ENCODE measurements around the gene ZNF205. TPM values are rescaled to one million over a fixed set of nuclear protein-coding genes. Genes with fewer than 3 reads are reported as not detected.
A peak's percentile ranks its signal among the peaks of the same experiment; 100 is the strongest.

The ZNF205 gene
- total and polyA plus RNA-seq, 9 of the 15 experiments (the other 6 are each of a cell fraction or from before 2014, with no cell fraction given) = 2.4 to 11.8 (median 5.1) TPM; not detected in 2

DNA sequence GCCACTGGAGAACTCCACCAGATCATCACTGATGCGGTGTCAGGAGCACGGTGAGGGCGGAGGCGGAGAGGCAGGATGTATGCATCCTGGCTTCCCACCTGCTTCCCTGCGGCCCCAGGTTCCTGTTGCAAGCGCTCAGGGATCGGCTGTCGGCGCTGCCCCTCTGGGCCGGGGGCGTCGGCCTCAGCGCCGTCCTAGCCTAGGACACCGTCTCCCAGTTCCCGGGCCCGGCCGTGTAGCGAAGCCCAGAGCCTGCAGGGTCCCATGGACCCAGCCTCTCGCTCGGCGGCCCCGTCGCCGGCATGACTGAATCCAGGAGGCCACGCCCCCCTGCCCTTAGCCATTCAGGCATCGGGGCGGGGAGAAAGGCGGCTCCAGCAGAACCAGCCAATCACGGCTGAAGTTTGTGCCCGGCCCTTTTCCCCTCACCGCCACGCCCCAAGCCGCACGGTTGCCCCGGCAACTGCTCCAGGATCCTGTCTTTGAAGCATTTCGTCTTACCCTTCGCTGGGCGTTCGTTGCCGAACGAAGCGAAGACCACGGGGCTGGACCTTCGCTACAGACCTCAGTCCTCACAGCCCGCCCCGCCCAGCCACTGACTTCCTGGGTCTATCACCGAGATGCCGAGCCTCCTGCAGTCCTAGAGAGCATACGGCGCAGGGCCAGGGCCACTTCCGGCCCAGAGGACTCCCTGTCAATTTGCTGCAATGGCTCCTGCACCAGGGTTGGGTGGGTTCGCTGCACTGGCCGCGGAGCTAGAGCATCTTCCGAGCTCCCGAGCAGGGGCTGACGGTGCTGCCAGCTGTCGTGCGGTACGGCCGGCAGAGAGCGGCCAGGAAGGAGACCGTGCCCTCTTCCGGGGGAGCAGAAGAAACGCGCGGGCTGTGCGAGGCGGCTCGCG lies 11.8 kb downstream of the ZNF205 start (continued):
- peak; percentile 93 for TF ChIP-seq ELF2 (CRISPR knock-in tag; IDR thresholded peaks at IDR 0.05)
- TF ChIP-seq, protein P1, sequence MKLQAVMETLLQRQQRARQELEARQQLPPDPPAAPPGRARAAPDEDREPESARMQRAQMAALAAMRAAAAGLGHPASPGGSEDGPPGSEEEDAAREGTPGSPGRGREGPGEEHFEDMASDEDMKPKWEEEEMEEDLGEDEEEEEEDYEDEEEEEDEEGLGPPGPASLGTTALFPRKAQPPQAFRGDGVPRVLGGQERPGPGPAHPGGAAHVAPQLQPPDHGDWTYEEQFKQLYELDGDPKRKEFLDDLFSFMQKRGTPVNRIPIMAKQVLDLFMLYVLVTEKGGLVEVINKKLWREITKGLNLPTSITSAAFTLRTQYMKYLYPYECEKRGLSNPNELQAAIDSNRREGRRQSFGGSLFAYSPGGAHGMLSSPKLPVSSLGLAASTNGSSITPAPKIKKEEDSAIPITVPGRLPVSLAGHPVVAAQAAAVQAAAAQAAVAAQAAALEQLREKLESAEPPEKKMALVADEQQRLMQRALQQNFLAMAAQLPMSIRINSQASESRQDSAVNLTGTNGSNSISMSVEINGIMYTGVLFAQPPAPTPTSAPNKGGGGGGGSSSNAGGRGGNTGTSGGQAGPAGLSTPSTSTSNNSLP (IDR thresholded peaks at IDR 0.05; ENCODE audit: borderline replicate concordance, low read depth, low read length) = no peak
- TF ChIP-seq POLR2H (tag; IDR thresholded peaks at IDR 0.05; ENCODE audit: low read depth) = no peak
- TF ChIP-seq GABPA (tag; conservative IDR thresholded peaks at IDR 0.05; ENCODE audit: low read depth) = peak; percentile 94
- no peak for TF ChIP-seq SRSF3 (IDR thresholded peaks at IDR 0.05; ENCODE audit: insufficient read depth, low read length)
- TF ChIP-seq, protein P2, sequence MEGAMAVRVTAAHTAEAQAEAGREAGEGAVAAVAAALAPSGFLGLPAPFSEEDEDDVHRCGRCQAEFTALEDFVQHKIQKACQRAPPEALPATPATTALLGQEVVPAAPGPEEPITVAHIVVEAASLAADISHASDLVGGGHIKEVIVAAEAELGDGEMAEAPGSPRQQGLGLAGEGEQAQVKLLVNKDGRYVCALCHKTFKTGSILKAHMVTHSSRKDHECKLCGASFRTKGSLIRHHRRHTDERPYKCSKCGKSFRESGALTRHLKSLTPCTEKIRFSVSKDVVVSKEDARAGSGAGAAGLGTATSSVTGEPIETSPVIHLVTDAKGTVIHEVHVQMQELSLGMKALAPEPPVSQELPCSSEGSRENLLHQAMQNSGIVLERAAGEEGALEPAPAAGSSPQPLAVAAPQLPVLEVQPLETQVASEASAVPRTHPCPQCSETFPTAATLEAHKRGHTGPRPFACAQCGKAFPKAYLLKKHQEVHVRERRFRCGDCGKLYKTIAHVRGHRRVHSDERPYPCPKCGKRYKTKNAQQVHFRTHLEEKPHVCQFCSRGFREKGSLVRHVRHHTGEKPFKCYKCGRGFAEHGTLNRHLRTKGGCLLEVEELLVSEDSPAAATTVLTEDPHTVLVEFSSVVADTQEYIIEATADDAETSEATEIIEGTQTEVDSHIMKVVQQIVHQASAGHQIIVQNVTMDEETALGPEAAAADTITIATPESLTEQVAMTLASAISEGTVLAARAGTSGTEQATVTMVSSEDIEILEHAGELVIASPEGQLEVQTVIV (CRISPR knock-in tag; IDR thresholded peaks at IDR 0.05; ENCODE audit: borderline replicate concordance) = no peak
- TF ChIP-seq, protein P3, sequence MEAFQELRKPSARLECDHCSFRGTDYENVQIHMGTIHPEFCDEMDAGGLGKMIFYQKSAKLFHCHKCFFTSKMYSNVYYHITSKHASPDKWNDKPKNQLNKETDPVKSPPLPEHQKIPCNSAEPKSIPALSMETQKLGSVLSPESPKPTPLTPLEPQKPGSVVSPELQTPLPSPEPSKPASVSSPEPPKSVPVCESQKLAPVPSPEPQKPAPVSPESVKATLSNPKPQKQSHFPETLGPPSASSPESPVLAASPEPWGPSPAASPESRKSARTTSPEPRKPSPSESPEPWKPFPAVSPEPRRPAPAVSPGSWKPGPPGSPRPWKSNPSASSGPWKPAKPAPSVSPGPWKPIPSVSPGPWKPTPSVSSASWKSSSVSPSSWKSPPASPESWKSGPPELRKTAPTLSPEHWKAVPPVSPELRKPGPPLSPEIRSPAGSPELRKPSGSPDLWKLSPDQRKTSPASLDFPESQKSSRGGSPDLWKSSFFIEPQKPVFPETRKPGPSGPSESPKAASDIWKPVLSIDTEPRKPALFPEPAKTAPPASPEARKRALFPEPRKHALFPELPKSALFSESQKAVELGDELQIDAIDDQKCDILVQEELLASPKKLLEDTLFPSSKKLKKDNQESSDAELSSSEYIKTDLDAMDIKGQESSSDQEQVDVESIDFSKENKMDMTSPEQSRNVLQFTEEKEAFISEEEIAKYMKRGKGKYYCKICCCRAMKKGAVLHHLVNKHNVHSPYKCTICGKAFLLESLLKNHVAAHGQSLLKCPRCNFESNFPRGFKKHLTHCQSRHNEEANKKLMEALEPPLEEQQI (IDR thresholded peaks at IDR 0.05) = no peak
- TF ChIP-seq SRSF7 (optimal IDR thresholded peaks at IDR 0.05; ENCODE audit: low read depth, low read length) = no peak
- TF ChIP-seq TSC22D4 (tag; IDR thresholded peaks at IDR 0.05) = no peak
- TF ChIP-seq ZNF174 (CRISPR knock-in tag; IDR thresholded peaks at IDR 0.05) = no peak
- TF ChIP-seq, protein P4, sequence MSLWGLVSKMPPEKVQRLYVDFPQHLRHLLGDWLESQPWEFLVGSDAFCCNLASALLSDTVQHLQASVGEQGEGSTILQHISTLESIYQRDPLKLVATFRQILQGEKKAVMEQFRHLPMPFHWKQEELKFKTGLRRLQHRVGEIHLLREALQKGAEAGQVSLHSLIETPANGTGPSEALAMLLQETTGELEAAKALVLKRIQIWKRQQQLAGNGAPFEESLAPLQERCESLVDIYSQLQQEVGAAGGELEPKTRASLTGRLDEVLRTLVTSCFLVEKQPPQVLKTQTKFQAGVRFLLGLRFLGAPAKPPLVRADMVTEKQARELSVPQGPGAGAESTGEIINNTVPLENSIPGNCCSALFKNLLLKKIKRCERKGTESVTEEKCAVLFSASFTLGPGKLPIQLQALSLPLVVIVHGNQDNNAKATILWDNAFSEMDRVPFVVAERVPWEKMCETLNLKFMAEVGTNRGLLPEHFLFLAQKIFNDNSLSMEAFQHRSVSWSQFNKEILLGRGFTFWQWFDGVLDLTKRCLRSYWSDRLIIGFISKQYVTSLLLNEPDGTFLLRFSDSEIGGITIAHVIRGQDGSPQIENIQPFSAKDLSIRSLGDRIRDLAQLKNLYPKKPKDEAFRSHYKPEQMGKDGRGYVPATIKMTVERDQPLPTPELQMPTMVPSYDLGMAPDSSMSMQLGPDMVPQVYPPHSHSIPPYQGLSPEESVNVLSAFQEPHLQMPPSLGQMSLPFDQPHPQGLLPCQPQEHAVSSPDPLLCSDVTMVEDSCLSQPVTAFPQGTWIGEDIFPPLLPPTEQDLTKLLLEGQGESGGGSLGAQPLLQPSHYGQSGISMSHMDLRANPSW (CRISPR knock-in tag; IDR thresholded peaks at IDR 0.05) = 0 out of 2 replicates have a peak, but pooled peaks have one; percentile 36
- no peak for TF ChIP-seq ZNF282 (CRISPR knock-in tag; IDR thresholded peaks at IDR 0.05)
